Neural progenitor cell (in vitro differentiated cells): ENCODE measurements around the gene PGR.

Source experiments
- CTCF ChIP-seq: fragments of 200-600 bp; sonication (generic); IDR thresholded peaks from 2 replicates; pipeline ENCODE4 v1.5.1; 2017; ENCODE audit warnings: antibody characterized with exemption, mild to moderate bottlenecking
- EZH2 ChIP-seq: fragments of 200-600 bp; sonication (generic); IDR thresholded peaks from 2 replicates; pipeline ENCODE4 v1.6.1; 2017; ENCODE audit warnings: antibody characterized with exemption, mild to moderate bottlenecking, moderate library complexity
- EZH2phosphoT487 ChIP-seq: fragments of 200-600 bp; sonication (generic); IDR thresholded peaks from 2 replicates; pipeline ENCODE4 v1.6.1; 2017; ENCODE audit warnings: antibody characterized with exemption

DNA sequence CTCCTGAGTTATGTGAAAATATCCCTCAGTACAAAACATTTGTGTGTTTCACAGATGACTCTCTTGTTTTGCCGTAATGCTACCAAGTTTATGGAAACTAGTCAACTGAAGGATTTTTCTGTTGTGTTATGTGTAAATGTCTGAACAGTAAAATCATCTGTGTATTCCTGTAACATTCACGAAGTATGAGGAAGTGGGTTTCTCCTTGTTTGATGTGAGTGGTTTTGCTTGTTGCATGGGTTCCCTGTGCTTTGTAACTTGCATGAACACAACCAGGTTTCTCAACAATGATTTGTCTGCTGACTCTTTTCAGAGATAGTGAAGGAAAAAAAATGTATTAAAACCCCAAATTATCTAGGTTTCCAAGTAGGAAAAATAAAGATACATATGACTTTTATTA, 138.1 kb downstream of the PGR start:
- TF ChIP-seq CTCF (no peak), EZH2phosphoT487 (no peak), EZH2 (no peak)
